Tibial nerve (tissue), 4 donors: Measurements from ENCODE around the gene ZBTB32. TPM values are rescaled to one million over a fixed set of nuclear protein-coding genes. Genes with fewer than 3 reads are reported as not detected.
A peak's percentile ranks its signal among the peaks of the same experiment; 100 is the strongest.

Experiments used
- DNase-seq, 2 donors: peaks; one replicate each; pipeline ENCODE4 v3.0.0-alpha.2; 2019; ENCODE audit warnings: low spot score in 2 of 2
- H3K27ac ChIP-seq, 4 donors: fragments of 200-600 bp; sonication (generic) in 3 of 4; one replicate each; pipeline ENCODE4 v1.5.1; 2017 to 2019; ENCODE audit warnings: mild to moderate bottlenecking in 1 of 4
- H3K27me3 ChIP-seq, 2 donors: fragments of 200-600 bp; sonication (generic) in 1 of 2; one replicate each; pipeline versions ENCODE4 v1.5.1 to v1.6.0; 2017 to 2019
- H3K36me3 ChIP-seq, 3 donors: fragments of 200-600 bp; sonication (generic); one replicate each; pipeline ENCODE4 v1.5.1; 2018 to 2019
- H3K4me1 ChIP-seq, 4 donors: fragments of 200-600 bp; sonication (generic) in 3 of 4; one replicate each; pipeline ENCODE4 v1.5.1; 2017 to 2019
- H3K4me3 ChIP-seq, 4 donors: fragments of 200-600 bp; sonication (generic) in 3 of 4; one replicate each; pipeline ENCODE4 v1.5.1; 2017 to 2019; ENCODE audit warnings: mild to moderate bottlenecking in 1 of 4, moderate library complexity in 1 of 4
- H3K9me3 ChIP-seq, 4 donors: fragments of 200-600 bp; sonication (generic) in 3 of 4; one replicate each; pipeline ENCODE4 v1.5.1; 2017 to 2019
- EP300 ChIP-seq, 2 donors: sonication (generic); formaldehyde crosslinking; IDR thresholded peaks; one replicate each; pipeline ENCODE4 v1.6.1; 2017; ENCODE audit warnings: antibody characterized with exemption in 2 of 2, mild to moderate bottlenecking in 1 of 2
- POLR2A ChIP-seq, 2 donors: fragments of 450-650 bp; IDR thresholded peaks; one replicate each; pipeline ENCODE4 v1.6.1; 2017; ENCODE audit warnings: antibody characterized with exemption in 2 of 2, mild to moderate bottlenecking in 2 of 2, moderate library complexity in 2 of 2
- WGBS, 2 donors: methylation state at CpG; one replicate each; pipeline ENCODE4 v1.1.5; 2018; 5-methylcytosine and 5-hydroxymethylcytosine counted together
- total RNA-seq, 4 donors: library from RNA; depleted of rRNA; stranded (reverse); fragments of >200 nt; gene quantifications; one replicate each; pipeline ENCODE4 v1.1.0, GENCODE V29; 2016
- TF ChIP-seq, protein P1 (sequence below), 5 experiments: fragments of 200-600 bp in 3 of 5; fragments of 450-650 bp in 2 of 5; sonication (generic) in 3 of 5; IDR thresholded peaks; one replicate each; pipeline ENCODE4 v1.5.1; 2016 to 2019; ENCODE audit warnings: antibody characterized with exemption in 5 of 5, mild to moderate bottlenecking in 3 of 5, moderate library complexity in 2 of 5

Gene ZBTB32
- total RNA-seq, 4 donors from 2014 or later = not detected

DNA sequence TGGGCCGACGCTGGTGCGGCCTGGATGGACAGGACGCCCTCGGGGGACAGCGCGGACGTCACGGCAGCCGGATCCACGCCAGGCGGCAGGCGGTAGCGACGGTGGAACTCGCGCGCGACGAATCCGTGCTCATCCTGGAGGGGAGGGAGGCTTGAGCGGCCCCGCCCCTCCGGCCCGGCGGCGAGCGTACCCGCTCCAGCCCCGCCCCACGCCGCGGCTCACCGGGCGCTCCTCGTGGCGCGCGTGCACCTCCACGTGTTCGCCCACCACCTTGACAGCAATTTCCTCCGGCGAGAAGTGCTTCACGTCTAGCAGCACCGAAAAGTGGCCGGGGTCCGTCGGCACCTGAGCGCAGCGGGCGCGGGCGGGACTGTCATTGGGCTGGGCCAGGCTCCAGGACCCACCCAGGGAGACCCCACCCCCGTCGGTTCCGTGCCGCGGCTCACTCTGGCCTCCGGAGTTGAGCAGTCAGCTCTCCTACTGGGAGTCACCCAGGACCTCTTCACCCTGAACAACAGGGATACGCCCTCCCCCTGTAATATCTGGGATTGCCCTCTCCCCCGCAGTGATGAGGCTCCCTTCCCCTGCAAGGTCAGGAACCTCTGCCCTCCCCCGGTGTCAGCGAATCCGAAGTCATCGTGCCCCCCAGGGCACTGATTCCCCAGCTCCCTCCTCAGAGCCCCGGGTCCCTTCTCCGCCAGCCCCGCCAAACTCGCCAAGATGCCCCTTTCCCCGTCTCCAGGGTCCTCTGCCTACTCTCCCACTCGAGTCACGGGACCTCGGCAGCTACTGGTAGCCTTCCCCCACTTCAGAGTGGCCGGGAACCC, 51.4 kb downstream of the ZBTB32 start:
- Histone ChIP-seq H3K36me3 (peaks cover 0 to 55% (median 4%) of the 10 kb centered on the region in 3 donors), H3K27ac (peak overlapping the region; percentile 90 to 99 (median 96)), H3K4me1 (peaks cover 4 to 53% (median 21%) of the 10 kb centered on the region in 4 donors), H3K9me3 (no peaks in the 10 kb centered on the region), H3K4me3 (peak overlapping the region; percentile 54 to 94 (median 89)), H3K27me3 (no peaks in the 10 kb centered on the region)
- 37 to 38% methylated on average over 25 to 28 of the region's 74 CpGs for WGBS, 2 donors
- peak; percentile 84 to 90 for DNase-seq
- TF ChIP-seq, protein P1, sequence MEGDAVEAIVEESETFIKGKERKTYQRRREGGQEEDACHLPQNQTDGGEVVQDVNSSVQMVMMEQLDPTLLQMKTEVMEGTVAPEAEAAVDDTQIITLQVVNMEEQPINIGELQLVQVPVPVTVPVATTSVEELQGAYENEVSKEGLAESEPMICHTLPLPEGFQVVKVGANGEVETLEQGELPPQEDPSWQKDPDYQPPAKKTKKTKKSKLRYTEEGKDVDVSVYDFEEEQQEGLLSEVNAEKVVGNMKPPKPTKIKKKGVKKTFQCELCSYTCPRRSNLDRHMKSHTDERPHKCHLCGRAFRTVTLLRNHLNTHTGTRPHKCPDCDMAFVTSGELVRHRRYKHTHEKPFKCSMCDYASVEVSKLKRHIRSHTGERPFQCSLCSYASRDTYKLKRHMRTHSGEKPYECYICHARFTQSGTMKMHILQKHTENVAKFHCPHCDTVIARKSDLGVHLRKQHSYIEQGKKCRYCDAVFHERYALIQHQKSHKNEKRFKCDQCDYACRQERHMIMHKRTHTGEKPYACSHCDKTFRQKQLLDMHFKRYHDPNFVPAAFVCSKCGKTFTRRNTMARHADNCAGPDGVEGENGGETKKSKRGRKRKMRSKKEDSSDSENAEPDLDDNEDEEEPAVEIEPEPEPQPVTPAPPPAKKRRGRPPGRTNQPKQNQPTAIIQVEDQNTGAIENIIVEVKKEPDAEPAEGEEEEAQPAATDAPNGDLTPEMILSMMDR (IDR thresholded peaks at IDR 0.05) = no peak
- peak in 1 of 2 donors; percentile 72 for TF ChIP-seq EP300 (IDR thresholded peaks at IDR 0.05)
- TF ChIP-seq POLR2A (IDR thresholded peaks at IDR 0.05) = peak in 1 of 2 donors; percentile 51

DNA sequence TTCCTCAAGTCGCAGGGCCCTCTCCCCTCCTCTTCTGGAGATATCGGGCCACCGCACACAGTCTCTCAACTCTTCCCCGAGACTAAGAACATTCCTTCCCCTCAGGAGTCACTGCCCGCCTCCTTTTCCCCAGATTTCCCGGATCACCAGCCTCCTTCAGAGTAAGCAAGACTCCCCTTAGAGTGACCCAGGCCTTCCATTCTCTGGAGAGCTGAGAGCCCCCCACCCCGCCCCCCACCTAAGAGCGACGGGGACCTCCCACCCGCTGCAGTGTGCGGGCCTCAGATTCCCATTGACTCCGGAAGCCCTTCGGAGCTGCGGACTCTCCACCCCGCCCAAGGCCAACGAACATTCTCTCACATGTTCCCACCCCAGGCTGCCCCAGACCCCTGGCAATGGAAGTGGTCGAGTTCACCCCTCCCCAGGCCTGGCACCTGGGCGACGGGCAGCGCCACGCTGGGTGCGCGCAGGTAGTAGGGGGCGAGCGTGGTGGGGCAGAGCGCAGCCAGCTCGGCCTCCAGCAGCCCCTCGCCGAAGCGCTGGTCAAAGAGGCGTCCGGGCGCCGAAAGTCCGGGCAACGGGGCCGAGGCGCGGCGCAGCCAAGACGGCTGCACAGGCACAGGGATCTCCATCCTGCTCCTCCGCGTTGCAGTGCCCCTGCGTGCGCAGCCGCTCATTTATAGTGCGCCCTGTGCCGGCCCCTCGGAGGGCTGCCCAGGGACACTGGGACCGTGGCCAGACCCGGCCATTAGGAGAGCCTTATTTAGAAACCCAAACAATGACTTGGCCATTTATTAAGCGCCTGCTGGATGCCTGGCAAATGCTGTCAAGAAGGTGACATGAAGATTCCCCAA, 52.2 kb downstream of the ZBTB32 start, which contains the start of gene HSPB6:
Gene HSPB6 (minus strand): TSS at position 653 of the 854 bp plus-strand sequence. CDS start 21 bp downstream, at position 632.
- peak; percentile 49 to 52 for DNase-seq
- TF ChIP-seq EP300 (IDR thresholded peaks at IDR 0.05) = peak in 1 of 2 donors; percentile 59
- peak in 1 of 2 donors; percentile 68 for TF ChIP-seq POLR2A (IDR thresholded peaks at IDR 0.05)
- TF ChIP-seq, protein P1 (IDR thresholded peaks at IDR 0.05) = no peak
- 6 to 8% methylated on average over 45 to 48 of the region's 52 CpGs for WGBS, 2 donors
- Histone ChIP-seq H3K36me3 (peaks cover 0 to 56% (median 4%) of the 10 kb centered on the region in 3 donors), H3K27ac (peak within 1 kb of the TSS; percentile 90 to 99 (median 96)), H3K9me3 (no peaks in the 10 kb centered on the region), H3K4me3 (peak within 1 kb of the TSS; percentile 54 to 94 (median 89)), H3K4me1 (peaks cover 4 to 53% (median 21%) of the 10 kb centered on the region in 4 donors), H3K27me3 (no peaks in the 10 kb centered on the region)

DNA sequence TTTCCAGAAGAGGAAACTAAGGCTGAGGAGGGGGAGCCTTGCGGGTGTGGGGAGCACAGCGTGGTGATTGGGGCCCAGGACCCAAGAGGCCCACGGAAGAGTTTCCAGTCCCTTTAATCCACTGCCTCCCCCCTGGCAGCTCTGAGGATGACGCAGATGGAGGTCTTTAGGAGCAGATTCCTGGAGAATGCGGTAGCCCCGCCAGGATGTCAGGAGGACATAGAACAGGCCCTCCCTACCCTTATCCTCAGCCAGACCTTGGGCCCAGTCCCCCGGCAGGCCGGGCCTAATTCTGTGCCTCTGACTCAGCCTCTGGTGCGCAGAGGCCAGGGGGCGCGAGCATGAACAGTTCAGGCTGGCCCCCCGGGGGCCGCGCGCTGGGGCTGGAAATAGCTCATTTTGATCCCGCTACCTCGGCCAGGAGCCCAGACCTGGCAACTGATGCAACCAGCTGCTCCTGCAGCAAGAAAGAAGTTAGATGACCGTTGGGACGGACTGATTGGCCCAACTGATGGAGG, 52.9 kb downstream of the ZBTB32 start:
- peak; percentile 84 for DNase-seq
- Histone ChIP-seq H3K27me3 (no peaks in the 10 kb centered on the region), H3K27ac (peak overlapping the region; percentile 90 to 99 (median 96)), H3K4me3 (peak overlapping the region; percentile 27 to 94 (median 89)), H3K9me3 (no peaks in the 10 kb centered on the region), H3K4me1 (peaks cover 4 to 53% (median 21%) of the 10 kb centered on the region in 4 donors), H3K36me3 (peaks cover 0 to 56% (median under 1%) of the 10 kb centered on the region in 3 donors)
- WGBS, 2 donors = 6 to 8% methylated on average over 17 to 19 of the region's 19 CpGs
- TF ChIP-seq, protein P1 (IDR thresholded peaks at IDR 0.05) = no peak
- TF ChIP-seq POLR2A (IDR thresholded peaks at IDR 0.05) = peak in 1 of 2 donors; percentile 1
- peak; percentile 45 to 46 for TF ChIP-seq EP300 (IDR thresholded peaks at IDR 0.05)

DNA sequence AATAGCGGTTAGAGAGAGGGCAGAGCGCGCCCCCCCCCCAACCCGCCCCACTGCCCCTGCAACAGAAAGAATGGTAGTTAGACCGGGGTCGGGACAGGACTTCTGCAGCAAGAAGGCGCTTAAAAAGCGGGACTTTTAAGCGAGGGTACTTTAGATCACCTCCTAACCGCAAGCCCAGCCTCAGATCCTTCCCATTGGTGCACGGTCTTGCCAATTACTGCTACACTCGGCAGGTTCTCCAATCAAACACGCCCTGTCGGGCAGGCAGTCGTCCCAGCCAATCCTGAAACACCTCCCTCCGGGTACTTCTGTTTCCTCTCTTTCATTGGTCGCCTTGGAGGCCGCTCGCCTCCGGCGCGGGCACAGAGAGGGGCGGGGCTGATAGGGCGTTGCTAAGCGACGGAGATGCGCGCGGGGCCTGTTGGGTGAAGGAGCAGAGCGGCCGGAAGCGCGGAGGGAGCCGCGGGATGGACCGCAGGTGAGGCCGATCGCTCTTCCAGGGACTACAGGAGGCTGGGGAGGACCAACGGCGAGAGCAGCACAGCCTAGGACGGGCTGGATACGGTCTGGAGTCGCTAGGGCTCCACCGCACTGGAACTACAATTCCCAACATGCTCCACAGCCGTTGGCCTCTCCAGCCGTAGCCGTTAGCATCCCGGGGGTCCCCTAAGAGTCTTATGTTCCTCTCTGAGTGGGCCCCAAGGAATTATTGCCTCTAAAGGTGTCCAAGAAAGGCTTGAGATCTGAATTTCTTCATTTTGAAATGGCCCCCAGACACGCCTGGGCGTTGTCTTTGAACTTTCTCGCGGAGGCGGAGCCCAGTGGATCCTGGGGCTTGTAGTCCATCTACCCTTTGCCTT, 53.6 kb downstream of the ZBTB32 start, which contains the start of gene PROSER3:
Gene PROSER3 (plus strand): TSS at position 428 of the 860 bp plus-strand sequence. CDS start 40 bp downstream, at position 468.
- DNase-seq = peak; percentile 96 to 98
- Histone ChIP-seq H3K4me1 (peaks cover 4 to 53% (median 21%) of the 10 kb centered on the region in 4 donors), H3K27me3 (no peaks in the 10 kb centered on the region), H3K4me3 (peak within 1 kb of the TSS; percentile 76 to 94 (median 89)), H3K9me3 (no peaks in the 10 kb centered on the region), H3K27ac (peak within 1 kb of the TSS; percentile 90 to 99 (median 99)), H3K36me3 (peaks cover 0 to 56% (median 0%) of the 10 kb centered on the region in 3 donors)
- WGBS, 2 donors = 0% methylated on average over 46 to 51 of the region's 53 CpGs
- TF ChIP-seq POLR2A (IDR thresholded peaks at IDR 0.05) (peak; percentile 35 to 85), EP300 (IDR thresholded peaks at IDR 0.05) (peak; percentile 10 to 84)
- TF ChIP-seq, protein P1 (IDR thresholded peaks at IDR 0.05) = peak in 2 of 5 experiments; percentile 20 to 32
